T-helper 17 cell (primary cell): ENCODE results near the gene GNA12. TPM values are rescaled to one million over a fixed set of nuclear protein-coding genes. Genes with fewer than 3 reads are reported as not detected.

Source experiments
- ATAC-seq: fragments of 150-1000 bp; cut with Tn5 transposase; 2 replicates; pipeline ENCODE4 v1.10.0; 2021; ENCODE audit warnings: mild to moderate bottlenecking, moderate library complexity
- DNase-seq, 3 donors: peaks; one replicate each; pipeline versions ENCODE4 v3.0.0 to v3.0.0-alpha.2; 2020 to 2021
- H3K9me3 ChIP-seq: one replicate; pipeline ENCODE4 v1.7.0; 2013; ENCODE audit warnings: low read length, mild to moderate bottlenecking; ENCODE audit not compliant: control insufficient read depth, poor library complexity, severe bottlenecking
- H3K27ac Mint-ChIP-seq: one replicate; pipeline ENCODE4 v1.8.0; 2022; ENCODE audit warnings: mild to moderate bottlenecking, moderate library complexity, mixed read lengths
- H3K27me3 Mint-ChIP-seq: one replicate; pipeline ENCODE4 v1.8.0; 2022; ENCODE audit warnings: mixed read lengths
- H3K36me3 Mint-ChIP-seq: one replicate; pipeline ENCODE4 v1.8.0; 2022; ENCODE audit warnings: low read depth, mixed read lengths
- H3K4me1 Mint-ChIP-seq: one replicate; pipeline ENCODE4 v1.8.0; 2022; ENCODE audit warnings: mild to moderate bottlenecking, mixed read lengths
- H3K4me3 Mint-ChIP-seq: one replicate; pipeline ENCODE4 v1.8.0; 2022; ENCODE audit warnings: mild to moderate bottlenecking, moderate library complexity, mixed read lengths
- total RNA-seq, 4 donors: library from RNA in 2 of 4; stranded (reverse) in 2 of 4; gene quantifications; one replicate each; pipeline ENCODE4 v1.2.3 and lab custom pipeline; 2022 to 2026

Gene GNA12
- total RNA-seq, 2 donors from 2014 or later: 13.5 to 19.2 TPM

DNA sequence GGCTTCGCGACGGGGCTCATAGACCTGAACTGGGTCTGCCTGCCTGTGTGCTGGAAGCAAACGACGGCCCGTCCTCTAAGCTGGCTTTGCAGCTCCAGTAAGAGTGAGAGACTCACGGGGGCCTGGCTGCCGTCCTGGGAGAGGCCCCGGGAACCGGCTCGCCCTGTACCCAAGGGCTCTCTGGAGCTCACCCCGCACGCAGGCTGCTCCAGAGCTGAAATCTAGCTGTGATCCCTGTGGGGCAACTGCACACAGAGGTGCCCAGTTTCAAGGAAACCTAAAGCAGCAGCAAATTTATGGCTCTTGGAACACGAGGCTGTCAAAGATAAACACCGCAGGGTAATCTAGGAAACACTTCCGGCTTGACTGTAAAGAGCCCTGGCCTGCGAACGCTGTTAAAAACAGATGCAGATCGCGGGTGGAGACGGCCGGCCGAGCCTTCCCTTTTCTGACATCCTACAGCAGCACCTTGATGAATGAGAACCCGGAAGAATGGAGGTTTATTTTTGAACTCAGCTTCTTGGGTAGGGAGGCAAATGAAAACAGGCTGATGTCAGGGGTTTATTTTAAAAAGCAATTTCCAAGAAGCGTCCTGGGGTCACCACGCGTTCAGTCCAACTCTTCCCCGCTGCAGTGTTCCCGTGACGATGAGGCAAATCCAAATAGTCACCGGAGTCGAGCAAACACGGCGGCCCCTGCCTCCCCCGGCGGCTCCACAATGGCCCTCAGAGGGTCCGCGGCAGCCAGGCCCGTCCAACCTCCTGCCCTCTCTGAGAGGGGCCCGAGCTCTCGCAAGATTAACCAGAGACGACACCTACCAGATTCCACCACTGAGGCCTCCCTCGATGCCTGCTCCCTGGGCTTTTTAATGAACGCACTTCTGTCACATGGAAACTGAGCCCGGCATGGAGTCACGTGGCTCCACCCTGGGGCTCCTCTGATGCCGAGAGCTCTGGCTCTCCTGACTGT, 126.5 kb downstream of the GNA12 start:
- DNase-seq (no peak), ATAC-seq (no peak)
- Mint-ChIP-seq H3K36me3 (no peaks in the 10 kb centered on the region), H3K4me3 (peak overlapping the region; percentile 61), H3K27ac (peak overlapping the region; percentile 87), H3K4me1 (peaks cover 36% of the 10 kb centered on the region), H3K27me3 (no peaks in the 10 kb centered on the region)
- H3K9me3 ChIP-seq: no peaks in the 10 kb centered on the region

DNA sequence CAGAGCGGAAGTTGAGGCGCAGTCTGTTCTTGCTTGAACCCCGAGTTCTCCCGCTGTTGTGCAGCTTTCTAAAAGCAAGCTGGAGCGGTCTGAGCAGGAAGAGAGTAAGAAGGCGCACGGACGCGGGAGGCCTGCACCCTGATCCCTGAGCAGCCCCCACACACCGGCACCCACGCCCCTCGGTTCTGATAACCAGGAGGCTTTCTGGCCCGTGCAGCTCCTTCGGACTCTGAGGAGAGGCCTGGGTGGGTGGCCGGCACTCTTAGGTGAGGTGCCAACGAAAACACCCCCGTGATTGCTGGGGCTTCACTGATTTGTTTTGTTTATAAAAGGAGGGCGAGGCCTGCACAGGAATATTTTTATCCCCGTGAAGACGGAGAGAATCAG, 127.2 kb downstream of the GNA12 start:
- no peak overlapping the region for H3K4me3 Mint-ChIP-seq
- H3K9me3 ChIP-seq: no peaks in the 10 kb centered on the region
- DNase-seq (no peak), ATAC-seq (no peak)
- no peaks in the 10 kb centered on the region for H3K27me3 Mint-ChIP-seq
- H3K4me1 Mint-ChIP-seq: peaks cover 36% of the 10 kb centered on the region
- peak overlapping the region; percentile 87 for H3K27ac Mint-ChIP-seq
- H3K36me3 Mint-ChIP-seq: no peaks in the 10 kb centered on the region

DNA sequence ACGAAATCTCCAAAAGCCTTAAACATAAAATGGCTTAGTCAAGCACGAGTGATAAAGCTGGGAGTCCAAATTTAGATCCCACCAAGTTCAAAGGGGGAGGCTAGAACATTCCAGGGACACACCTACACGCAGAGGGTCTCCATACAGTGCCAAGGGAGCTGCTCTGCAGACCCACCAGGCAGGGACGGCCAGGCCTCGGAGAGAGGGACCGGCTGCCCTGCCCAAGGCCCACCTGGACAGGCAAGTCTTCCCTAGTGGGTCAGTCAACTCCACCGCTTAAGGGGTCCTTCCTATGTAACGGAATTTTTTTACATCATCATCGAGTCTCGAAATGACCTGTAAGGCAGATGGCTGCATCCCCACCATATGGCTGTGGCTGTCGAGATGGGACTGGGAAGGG, 127.6 kb downstream of the GNA12 start:
- DNase-seq (no peak), ATAC-seq (no peak)
- peak overlapping the region; percentile 87 for H3K27ac Mint-ChIP-seq
- no peaks in the 10 kb centered on the region for H3K9me3 ChIP-seq
- H3K4me3 Mint-ChIP-seq: peak overlapping the region; percentile 81
- no peaks in the 10 kb centered on the region for H3K27me3 Mint-ChIP-seq
- H3K4me1 Mint-ChIP-seq: peaks cover 36% of the 10 kb centered on the region
- no peaks in the 10 kb centered on the region for H3K36me3 Mint-ChIP-seq

DNA sequence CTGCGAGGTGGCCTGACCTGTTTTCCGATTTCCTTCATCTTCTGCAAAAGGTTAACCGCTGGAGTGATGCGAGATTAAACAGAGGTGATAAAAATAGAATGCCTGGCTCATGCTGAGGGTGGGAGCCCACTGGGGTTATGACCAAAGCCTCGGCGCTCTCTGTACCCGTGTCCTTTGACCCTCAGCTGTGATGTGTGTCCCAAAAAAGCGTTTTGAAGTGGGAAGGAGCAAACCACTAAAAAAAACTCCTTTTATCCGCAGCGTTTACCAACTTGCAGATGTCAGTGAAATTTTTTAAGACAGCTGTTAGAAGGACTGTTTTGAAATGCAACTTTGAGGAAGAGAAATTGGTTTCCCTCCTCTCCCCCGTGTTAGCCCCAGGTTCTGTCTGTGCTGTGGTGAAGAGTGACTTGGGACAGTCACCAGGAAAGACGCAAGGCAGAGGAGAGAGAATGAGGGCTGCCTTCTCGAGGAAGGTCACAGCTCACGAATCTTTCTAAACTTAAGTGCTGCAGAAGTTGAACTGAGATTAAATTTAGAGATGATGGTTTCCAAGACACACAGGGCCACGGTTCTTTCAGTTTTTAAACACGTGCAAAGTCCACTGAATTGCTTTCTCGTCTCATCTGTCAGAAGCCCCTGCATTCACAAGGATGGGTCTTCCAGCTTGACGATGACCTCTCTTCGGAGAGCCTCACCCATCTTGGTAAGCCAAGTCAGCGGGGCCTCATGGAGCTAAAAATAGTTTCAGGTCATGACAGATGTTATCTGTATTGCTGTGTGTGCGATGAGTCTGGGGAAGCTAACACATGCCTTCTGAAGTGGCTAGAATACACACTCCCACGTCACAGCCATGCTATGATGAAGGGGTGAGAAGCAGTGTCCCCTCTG, 128.5 kb downstream of the GNA12 start:
- Mint-ChIP-seq H3K4me1 (peaks cover 38% of the 10 kb centered on the region), H3K36me3 (no peaks in the 10 kb centered on the region), H3K27ac (peak overlapping the region; percentile 87), H3K4me3 (peak overlapping the region; percentile 81), H3K27me3 (no peaks in the 10 kb centered on the region)
- ATAC-seq (peak; percentile 79), DNase-seq (peak in 2 of 3 donors; percentile 26 to 28)
- H3K9me3 ChIP-seq: no peaks in the 10 kb centered on the region

DNA sequence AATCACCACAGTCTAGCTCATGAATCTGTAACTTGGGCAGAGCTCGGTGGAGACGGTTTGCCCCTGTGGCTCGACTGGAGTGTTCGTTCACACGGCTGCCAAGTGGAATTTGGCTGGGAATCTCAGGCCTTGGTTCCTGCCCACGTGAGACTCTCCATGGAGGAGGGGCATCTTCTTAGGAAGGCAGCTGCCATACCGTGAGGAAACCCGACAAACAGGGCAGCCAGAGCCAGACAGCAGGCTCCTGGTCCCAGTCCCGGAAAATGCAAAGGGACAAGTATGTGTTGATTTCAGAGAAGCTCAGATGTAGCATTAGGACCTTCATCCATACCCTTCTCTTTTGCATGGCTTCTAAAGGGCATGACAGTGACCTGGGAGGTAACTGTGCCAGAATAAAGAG, 129.5 kb downstream of the GNA12 start:
- no peak for ATAC-seq

DNA sequence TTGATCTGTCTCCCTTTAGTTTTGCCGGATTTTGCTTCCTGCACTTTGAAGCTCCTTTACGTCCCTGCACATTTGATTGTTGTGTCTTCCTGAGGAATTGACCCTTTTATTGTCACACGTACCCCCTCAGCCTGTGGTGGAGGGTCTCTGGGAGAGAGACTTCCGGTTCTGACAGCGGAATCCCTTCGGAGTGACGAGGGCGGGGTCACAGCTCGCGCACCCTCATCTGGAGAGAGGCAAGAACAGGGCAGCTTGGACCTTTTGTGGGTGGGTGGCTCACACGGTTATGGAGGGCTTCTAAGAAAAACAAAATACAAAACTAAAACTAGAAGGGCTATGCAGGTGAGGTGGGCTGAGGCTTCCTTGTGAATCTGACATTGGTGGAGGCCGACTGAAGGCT, 130.1 kb downstream of the GNA12 start:
- ATAC-seq (no peak), DNase-seq (no peak)
- peaks cover 49% of the 10 kb centered on the region for H3K4me1 Mint-ChIP-seq
- H3K27ac Mint-ChIP-seq: peak overlapping the region; percentile 43
- H3K9me3 ChIP-seq: no peaks in the 10 kb centered on the region
- H3K27me3 Mint-ChIP-seq: no peaks in the 10 kb centered on the region
- no peaks in the 10 kb centered on the region for H3K36me3 Mint-ChIP-seq
- no peak overlapping the region for H3K4me3 Mint-ChIP-seq

More for the DNA sequence above, 129.5 kb downstream of the GNA12 start:
- Mint-ChIP-seq H3K4me3 (peak overlapping the region; percentile 81), H3K27ac (peak overlapping the region; percentile 87), H3K36me3 (no peaks in the 10 kb centered on the region), H3K4me1 (peaks cover 47% of the 10 kb centered on the region), H3K27me3 (no peaks in the 10 kb centered on the region)
- H3K9me3 ChIP-seq: no peaks in the 10 kb centered on the region
- no peak for DNase-seq

DNA sequence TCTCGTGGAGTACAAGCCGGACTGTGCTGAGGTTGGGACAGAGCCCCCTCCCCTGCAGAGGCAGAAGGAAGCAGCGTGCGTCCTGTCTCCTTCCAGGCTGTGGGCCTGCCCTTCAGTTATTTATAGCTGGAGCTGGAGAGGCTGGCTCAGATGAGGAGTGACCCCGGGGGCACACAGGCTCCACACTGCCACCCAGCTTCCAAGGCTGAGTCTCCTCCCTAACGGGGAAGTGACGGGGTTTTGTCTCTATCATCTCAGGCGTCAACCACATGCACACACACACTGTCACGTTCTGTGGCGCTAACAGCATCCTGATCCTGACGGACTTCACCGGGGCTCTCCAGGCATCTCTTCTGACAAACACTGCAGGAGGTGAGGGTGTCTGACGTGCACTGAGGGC, 130.7 kb downstream of the GNA12 start:
- DNase-seq (no peak), ATAC-seq (no peak)
- Mint-ChIP-seq H3K27ac (peak overlapping the region; percentile 43), H3K27me3 (no peaks in the 10 kb centered on the region), H3K36me3 (no peaks in the 10 kb centered on the region), H3K4me1 (peaks cover 49% of the 10 kb centered on the region), H3K4me3 (no peak overlapping the region)
- H3K9me3 ChIP-seq: no peaks in the 10 kb centered on the region

DNA sequence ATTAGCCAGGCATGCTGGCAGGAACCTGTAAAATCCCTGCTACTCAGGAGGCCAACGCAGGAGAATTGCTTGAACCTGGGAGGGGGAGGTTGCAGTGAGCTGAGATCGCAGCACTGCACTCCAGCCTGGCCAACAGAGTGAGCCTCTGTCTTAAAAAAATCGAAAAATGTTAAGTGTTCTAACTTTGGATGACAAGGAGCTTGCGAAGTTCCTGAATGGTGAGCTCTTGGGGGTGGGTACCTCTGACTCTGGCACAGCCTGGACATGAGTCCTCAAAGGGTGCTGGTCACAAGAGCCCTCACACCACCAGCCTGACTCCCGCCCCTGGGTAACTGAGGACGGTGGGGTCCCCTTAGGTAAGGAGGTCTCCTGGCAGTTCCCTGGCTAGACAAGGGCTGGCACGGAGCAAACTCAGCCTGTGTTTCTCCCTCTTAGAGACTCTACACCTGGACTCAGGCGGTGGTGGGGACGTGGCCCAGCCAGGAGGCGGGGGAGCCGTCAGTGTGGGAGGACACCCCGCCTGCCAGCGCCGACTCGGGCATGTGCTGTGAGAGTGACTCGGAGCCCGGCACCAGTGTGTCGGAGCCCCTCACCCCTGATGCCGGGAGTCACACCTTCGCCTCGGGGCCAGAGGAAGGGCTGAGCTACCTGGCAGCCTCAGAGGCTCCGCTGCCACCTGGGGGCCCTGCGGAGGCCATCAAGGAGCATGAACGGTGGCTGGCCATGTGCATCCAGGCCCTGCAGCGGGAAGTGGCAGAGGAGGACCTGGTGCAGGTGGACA, 132.0 kb downstream of the GNA12 start:
- no peaks in the 10 kb centered on the region for H3K9me3 ChIP-seq
- ATAC-seq (no peak), DNase-seq (no peak)
- peaks cover 47% of the 10 kb centered on the region for H3K4me1 Mint-ChIP-seq
- no peaks in the 10 kb centered on the region for H3K36me3 Mint-ChIP-seq
- H3K27ac Mint-ChIP-seq: no peak overlapping the region
- H3K4me3 Mint-ChIP-seq: no peak overlapping the region
- H3K27me3 Mint-ChIP-seq: no peaks in the 10 kb centered on the region

DNA sequence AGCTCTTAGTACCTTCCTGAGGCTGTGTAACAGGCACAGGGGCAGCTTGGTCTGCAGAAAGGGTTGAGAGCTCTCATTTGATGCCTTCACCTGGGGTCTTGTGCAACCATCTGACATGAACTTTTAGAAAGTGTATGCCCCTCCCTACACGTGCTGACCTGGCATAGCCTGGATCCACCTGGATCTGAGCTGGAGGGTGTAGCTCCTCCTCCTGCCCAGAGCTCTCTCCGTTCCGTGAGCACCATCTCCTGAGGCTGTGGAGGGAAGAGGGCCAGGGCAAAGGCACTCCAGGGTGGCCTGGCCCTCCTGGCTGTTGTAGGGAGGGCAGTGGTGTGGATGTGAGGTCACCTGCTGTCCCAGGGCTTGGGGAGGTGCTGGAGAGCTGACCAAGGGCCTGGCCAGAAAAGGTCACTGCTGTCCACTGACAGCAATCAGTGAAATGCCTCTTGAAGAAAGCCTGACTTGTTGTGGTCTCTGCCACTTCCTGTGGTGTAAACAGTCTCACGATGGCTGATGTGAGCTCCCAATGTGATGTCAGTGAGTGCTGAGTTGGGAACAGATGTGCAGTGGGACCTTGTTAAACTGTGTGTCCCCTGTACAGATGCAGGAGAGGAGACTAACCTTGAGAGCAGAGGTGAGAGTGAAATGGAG, 133.1 kb downstream of the GNA12 start:
- ATAC-seq: peak; percentile 32
- H3K9me3 ChIP-seq: no peaks in the 10 kb centered on the region
- peaks cover 40% of the 10 kb centered on the region for H3K4me1 Mint-ChIP-seq
- H3K27me3 Mint-ChIP-seq: no peaks in the 10 kb centered on the region
- peak overlapping the region; percentile 14 for H3K27ac Mint-ChIP-seq
- H3K36me3 Mint-ChIP-seq: no peaks in the 10 kb centered on the region
- no peak for DNase-seq
- peak overlapping the region; percentile 86 for H3K4me3 Mint-ChIP-seq

DNA sequence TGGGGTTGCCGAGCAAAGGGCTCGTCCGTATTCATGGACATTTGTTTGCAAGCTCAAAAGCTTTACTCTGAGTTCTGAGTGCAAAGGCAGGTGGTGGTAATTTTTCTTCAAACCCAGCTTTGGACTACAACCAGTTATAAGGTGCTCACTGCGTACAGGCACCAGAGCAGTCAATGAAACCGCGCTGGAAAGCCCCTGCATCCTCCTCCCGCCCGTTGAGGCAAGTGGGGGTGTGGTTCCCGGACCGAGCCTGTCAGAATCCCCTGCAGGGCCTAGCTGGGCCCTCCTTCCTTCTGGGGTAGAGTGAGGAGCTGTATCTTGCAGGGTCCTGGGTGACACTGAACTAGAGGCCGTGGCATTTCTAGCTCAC, 133.8 kb downstream of the GNA12 start:
- H3K27me3 Mint-ChIP-seq: no peaks in the 10 kb centered on the region
- H3K4me3 Mint-ChIP-seq: peak overlapping the region; percentile 86
- peak overlapping the region; percentile 66 for H3K27ac Mint-ChIP-seq
- no peaks in the 10 kb centered on the region for H3K9me3 ChIP-seq
- no peaks in the 10 kb centered on the region for H3K36me3 Mint-ChIP-seq
- peak; percentile 51 to 69 (median 59) for DNase-seq
- peaks cover 33% of the 10 kb centered on the region for H3K4me1 Mint-ChIP-seq
- ATAC-seq: peak; percentile 84

DNA sequence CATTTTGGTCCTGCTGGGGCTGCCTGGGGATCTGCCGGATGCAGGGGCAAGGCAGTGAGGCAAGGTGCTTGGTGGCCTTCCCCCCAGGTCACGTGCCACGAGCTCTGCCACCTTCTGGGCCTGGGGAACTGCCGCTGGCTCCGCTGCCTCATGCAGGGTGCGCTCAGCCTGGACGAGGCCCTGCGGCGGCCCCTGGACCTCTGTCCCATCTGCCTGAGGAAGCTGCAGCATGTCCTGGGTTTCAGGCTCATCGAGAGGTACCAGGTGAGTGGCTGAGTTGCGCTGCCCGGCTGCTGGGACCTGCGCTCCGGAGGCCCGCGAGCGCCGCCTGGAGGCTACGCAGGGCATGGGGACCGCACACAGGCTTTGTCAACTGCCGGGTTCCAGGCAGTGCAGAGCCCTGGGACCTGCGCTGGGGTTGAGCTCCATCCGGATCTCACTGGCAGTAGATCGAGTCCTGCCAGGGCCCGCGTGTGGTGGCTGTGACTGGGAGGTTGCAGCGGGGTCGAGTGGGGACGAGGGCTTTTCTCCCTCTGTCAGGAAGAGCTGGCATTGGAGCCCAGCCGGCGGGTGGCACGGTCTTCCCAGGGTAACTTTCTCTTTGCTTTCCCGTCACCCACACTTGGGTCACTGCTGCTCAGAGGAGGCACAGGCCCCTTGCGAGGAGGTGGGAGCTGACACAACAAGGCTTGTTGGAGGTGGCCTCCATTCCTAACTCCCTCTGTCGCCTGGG, 134.4 kb downstream of the GNA12 start:
- Mint-ChIP-seq H3K4me3 (peak overlapping the region; percentile 86), H3K4me1 (peaks cover 27% of the 10 kb centered on the region), H3K27ac (peak overlapping the region; percentile 66), H3K36me3 (no peaks in the 10 kb centered on the region), H3K27me3 (no peaks in the 10 kb centered on the region)
- H3K9me3 ChIP-seq: no peaks in the 10 kb centered on the region
- DNase-seq (peak; percentile 65 to 73 (median 70)), ATAC-seq (peak; percentile 79)
